ENCODE measurements around the gene SYT12.

DNA sequence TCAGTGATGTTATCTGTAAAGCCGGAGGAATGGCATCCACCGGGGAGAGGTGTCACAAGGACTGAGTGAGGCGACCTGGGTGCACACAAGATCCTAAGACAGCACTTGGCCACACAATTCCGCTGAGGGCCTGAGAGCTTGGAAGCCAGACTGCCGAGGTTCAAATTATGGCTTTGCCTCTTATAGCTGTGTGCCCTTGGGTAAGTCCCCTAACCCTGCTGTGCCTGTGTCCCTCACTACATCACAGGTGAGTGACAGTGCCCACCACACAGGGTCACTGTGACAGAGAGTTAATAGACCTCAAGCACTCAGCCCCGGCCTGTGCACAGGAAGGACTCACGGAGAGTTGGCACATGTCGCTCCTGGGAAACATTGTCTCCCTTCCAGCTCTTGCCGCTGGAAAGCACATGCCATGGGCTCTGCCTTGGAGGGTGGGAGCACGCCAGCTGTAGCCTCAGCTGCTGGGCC, 34.3 kb downstream of the SYT12 start:
- TF ChIP-seq, protein P1, sequence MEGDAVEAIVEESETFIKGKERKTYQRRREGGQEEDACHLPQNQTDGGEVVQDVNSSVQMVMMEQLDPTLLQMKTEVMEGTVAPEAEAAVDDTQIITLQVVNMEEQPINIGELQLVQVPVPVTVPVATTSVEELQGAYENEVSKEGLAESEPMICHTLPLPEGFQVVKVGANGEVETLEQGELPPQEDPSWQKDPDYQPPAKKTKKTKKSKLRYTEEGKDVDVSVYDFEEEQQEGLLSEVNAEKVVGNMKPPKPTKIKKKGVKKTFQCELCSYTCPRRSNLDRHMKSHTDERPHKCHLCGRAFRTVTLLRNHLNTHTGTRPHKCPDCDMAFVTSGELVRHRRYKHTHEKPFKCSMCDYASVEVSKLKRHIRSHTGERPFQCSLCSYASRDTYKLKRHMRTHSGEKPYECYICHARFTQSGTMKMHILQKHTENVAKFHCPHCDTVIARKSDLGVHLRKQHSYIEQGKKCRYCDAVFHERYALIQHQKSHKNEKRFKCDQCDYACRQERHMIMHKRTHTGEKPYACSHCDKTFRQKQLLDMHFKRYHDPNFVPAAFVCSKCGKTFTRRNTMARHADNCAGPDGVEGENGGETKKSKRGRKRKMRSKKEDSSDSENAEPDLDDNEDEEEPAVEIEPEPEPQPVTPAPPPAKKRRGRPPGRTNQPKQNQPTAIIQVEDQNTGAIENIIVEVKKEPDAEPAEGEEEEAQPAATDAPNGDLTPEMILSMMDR (IDR thresholded peaks at IDR 0.05): no peak
- TF ChIP-seq POLR2A (IDR thresholded peaks at IDR 0.05): no peak

All from body of pancreas (tissue), 4 donors.